Measurements from ENCODE around the gene ZNF143. TPM values are rescaled to one million over a fixed set of nuclear protein-coding genes. Genes with fewer than 3 reads are reported as not detected.

The ZNF143 gene
- total and polyA plus RNA-seq, 7 donors: 13.2 to 48.4 (median 20.2) TPM

GRCh38 chr11:9550191-9550628 is 89.4 kb downstream of the ZNF143 start:
- no peak overlapping the region for H3K27ac ChIP-seq
- intact Hi-C loops (cut with DNase I): no loop called here
- H3K4me3 ChIP-seq: no peak overlapping the region
- H3K4me1 ChIP-seq: no peaks in the 10 kb centered on the region
- H3K9me3 ChIP-seq: no peaks in the 10 kb centered on the region
- no peaks in the 10 kb centered on the region for H3K36me3 ChIP-seq
- H3K27me3 ChIP-seq: no peaks in the 10 kb centered on the region
- 59 to 82% methylated on average over 8 of the region's 8 CpGs for WGBS, 2 donors
- TF ChIP-seq EP300 (IDR thresholded peaks at IDR 0.05) (no peak), POLR2AphosphoS5 (IDR thresholded peaks at IDR 0.05) (no peak), POLR2A (IDR thresholded peaks at IDR 0.05) (no peak), CTCF (IDR thresholded peaks at IDR 0.05) (no peak)
- DNase-seq: no peak

- intact Hi-C loops (cut with DNase I): no loop called here
- no peak overlapping the region for H3K4me3 ChIP-seq
- 93 to 96% methylated on average over 2 of the region's 2 CpGs for WGBS, 2 donors
- peaks cover 0 to 16% (median 13%) of the 10 kb centered on the region in 4 donors for H3K4me1 ChIP-seq
- no peaks in the 10 kb centered on the region for H3K27me3 ChIP-seq
- TF ChIP-seq CTCF (IDR thresholded peaks at IDR 0.05) (no peak), POLR2A (IDR thresholded peaks at IDR 0.05) (no peak), EP300 (IDR thresholded peaks at IDR 0.05) (no peak), POLR2AphosphoS5 (IDR thresholded peaks at IDR 0.05) (no peak)
- DNase-seq: no peak
- H3K36me3 ChIP-seq: no peaks in the 10 kb centered on the region
- no peak overlapping the region for H3K27ac ChIP-seq
- H3K9me3 ChIP-seq: no peaks in the 10 kb centered on the region
Observed at GRCh38 chr11:9561279-9561982, 100.6 kb downstream of the ZNF143 start.

DNA sequence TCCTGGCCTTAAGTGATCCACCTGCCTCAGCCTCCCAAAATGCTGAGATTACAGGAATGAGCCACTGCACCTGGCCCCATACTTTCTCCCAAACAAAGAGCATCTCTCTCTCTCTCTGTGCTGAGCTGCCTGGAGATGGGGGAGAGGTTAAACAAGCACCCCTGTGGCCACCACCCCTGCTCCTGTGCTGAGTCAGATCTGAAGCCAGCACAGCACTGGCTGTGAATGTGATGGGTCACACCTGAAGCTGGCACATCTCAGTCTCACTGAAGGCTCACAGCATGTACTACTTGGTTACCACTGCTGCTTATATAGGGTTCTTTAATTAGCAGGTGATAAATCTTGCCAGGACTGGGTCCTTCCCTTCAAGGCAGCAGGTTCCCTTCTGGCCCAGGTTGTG is 101.9 kb downstream of the ZNF143 start:
- Histone ChIP-seq H3K4me1 (peaks cover 0 to 26% (median 22%) of the 10 kb centered on the region in 4 donors), H3K27ac (no peak overlapping the region), H3K4me3 (no peak overlapping the region), H3K36me3 (no peaks in the 10 kb centered on the region), H3K27me3 (no peaks in the 10 kb centered on the region), H3K9me3 (no peaks in the 10 kb centered on the region)
- no peak for DNase-seq
- intact Hi-C loops (cut with DNase I): no loop called here
- TF ChIP-seq EP300 (IDR thresholded peaks at IDR 0.05): no peak
- TF ChIP-seq POLR2A (IDR thresholded peaks at IDR 0.05): no peak

- no peaks in the 10 kb centered on the region for H3K27me3 ChIP-seq
- no peak overlapping the region for H3K4me3 ChIP-seq
- H3K9me3 ChIP-seq: no peaks in the 10 kb centered on the region
- intact Hi-C loops (cut with DNase I): no loop called here
- TF ChIP-seq POLR2A (IDR thresholded peaks at IDR 0.05) (no peak), POLR2AphosphoS5 (IDR thresholded peaks at IDR 0.05) (no peak), CTCF (IDR thresholded peaks at IDR 0.05) (no peak), EP300 (IDR thresholded peaks at IDR 0.05) (no peak)
- peaks cover 0 to 31% (median 27%) of the 10 kb centered on the region in 4 donors for H3K4me1 ChIP-seq
- DNase-seq: no peak
- no peak overlapping the region for H3K27ac ChIP-seq
- 98% methylated on average over 1 of the region's 1 CpG for WGBS, 2 donors
- no peaks in the 10 kb centered on the region for H3K36me3 ChIP-seq
Observed at GRCh38 chr11:9563196-9563730, 102.5 kb downstream of the ZNF143 start.

DNA sequence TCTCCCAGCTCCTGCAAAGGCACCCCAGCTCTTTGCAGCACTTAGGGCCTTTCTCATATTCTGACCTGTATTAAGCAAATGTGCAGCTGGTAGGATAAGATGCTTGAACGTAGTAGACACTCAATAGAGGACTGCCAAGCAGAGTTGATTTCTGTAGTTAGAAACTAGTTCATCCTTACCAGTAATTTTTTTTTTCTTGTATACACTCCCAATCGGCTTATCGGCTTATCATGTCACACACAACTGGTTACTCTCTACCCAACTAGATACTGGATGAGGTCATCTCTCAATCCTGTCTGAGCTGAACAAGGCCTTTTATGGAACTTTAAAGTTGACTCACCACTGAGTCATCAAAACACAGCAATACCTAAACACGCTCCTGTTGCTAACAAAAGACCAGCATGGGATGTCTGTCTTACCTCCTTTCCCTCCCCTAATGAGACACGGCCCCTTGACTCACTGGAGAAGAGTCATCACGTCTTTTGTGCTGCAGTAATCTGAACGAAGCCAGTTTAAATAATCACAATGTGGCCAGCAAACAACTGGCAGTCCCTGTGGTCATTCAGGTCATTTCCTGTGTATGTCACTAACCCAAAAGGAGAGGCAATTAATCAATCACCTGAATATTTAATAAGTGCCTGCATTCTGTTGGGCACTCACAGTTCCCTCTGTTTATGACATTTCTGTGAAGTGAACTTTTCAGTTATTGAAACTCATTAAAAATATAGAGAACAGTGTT is 105.2 kb downstream of the ZNF143 start:
- no peak for TF ChIP-seq POLR2A (IDR thresholded peaks at IDR 0.05)
- peak in 2 of 4 donors; percentile 29 to 46 for TF ChIP-seq EP300 (IDR thresholded peaks at IDR 0.05)
- no peak for TF ChIP-seq CTCF (IDR thresholded peaks at IDR 0.05)
- peak; percentile 52 to 85 (median 64) for TF ChIP-seq POLR2AphosphoS5 (IDR thresholded peaks at IDR 0.05)
- Histone ChIP-seq H3K27ac (peak overlapping the region; percentile 86 to 99 (median 90)), H3K4me1 (peaks cover 0 to 51% (median 46%) of the 10 kb centered on the region in 4 donors), H3K4me3 (no peak overlapping the region), H3K27me3 (no peaks in the 10 kb centered on the region), H3K9me3 (no peaks in the 10 kb centered on the region), H3K36me3 (no peaks in the 10 kb centered on the region)
- intact Hi-C loops (cut with DNase I): no loop called here
- DNase-seq: peak; percentile 86
- 2 to 33% methylated on average over 7 of the region's 7 CpGs for WGBS, 2 donors

All from sigmoid colon (tissue), 7 donors.